Activated CD4-positive, alpha-beta T cell treated with anti-CD3 and anti-CD28 coated beads, Interleukin-2, amount 50 U/mL, for 16 hours (primary cell): Measurements from ENCODE around the gene CPNE4.

Source experiments
- DNase-seq: peaks from one replicate; pipeline ENCODE4 v3.0.0-alpha.2; 2020

Gene CPNE4

DNA sequence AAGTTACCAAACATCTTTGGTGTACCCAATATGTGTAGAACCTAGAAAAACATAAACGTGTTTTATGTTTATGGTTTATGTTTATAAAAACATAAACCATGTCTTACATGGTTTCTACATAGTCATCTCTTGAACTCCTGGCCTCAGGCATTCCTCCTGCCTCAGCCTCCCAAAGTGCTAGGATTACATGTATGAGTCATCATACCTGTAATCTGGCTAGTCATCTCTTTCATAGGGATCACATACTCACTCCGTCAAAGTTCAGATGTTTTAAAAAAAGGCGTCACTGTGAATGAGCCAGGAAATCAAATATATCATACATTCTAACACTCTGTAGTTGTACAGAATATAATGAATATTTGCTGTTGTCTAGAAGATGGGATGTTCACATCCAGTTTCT lies 178.6 kb downstream of the CPNE4 start:
- no peak for DNase-seq

GRCh38 chr3:131850223-131850622 lies 184.6 kb downstream of the CPNE4 start:
- DNase-seq = no peak

DNA sequence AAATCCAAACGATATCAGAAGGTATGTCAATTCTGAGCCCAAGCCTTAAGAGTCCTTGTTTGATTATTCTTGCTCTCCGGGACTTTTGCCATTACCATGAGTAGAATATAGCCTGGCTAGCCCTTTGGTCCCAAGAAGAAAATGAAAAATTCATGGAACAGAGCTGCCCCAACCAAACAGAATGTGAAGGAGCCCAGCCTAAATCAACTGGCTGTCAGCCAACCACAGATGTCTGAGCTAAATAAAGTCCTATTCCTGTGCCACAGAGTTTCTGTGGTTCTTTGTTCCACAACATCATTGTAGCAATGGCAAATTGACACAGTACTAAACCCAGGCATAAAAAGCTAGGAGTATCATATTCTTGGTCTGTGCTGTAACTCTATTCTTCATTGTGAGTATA lies 185.2 kb downstream of the CPNE4 start:
- DNase-seq = no peak

DNA sequence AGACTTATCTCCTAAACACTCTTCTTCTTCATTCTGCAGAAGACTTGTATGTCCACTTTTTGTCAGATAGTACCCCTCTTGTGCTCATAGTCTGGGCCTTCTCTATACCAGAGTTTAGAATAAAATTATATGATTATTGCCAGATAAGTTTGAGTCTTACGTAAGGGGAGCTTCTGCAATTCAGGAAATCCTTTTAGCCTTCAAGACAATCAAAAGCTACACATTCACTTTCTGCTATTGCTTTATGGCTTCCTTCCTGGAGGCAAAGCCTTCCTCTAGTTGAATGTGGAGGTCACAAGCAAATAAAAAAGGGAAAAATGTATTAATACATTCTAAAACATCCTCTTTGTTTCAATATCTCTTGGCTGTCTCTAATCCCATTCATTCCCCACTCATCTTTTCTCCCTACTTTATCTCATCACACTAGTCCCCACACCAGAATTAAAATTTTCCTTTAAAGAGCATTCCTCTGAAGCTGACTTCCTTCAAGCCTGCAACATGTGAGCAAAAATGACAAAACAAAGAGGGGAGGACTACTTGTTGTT lies 186.8 kb downstream of the CPNE4 start:
- no peak for DNase-seq

DNA sequence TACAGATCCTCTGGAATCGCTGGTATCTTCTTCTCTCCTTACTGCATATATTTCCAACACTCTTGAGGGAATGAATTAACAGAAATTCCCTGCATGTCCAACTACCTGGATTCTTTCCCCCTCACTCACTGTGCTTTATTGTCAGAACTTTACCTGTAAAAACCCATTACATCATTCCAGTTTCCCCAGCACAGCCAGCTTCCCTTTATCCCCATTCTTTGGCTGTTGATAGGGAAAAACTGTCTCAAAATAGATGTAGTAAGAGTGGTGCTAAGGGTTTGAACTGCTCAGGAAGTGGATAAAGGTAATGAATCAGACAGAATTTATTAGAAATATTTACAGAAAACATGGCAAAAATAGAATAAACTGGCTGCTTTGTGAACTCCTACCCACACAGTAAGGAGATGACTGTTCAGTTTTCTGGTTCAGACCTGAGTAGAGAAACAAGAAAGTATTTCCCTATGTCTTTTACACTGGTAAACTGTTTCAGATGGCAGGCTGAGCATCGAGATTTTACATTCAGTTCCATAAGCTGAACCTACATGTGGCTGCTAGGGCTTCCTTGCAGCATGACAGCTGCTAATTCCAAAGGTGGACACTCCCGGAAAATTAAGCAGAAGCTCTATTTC lies 188.4 kb downstream of the CPNE4 start:
- no peak for DNase-seq

- no peak for DNase-seq
Observed at GRCh38 chr3:131843174-131843573, 191.6 kb downstream of the CPNE4 start.

DNA sequence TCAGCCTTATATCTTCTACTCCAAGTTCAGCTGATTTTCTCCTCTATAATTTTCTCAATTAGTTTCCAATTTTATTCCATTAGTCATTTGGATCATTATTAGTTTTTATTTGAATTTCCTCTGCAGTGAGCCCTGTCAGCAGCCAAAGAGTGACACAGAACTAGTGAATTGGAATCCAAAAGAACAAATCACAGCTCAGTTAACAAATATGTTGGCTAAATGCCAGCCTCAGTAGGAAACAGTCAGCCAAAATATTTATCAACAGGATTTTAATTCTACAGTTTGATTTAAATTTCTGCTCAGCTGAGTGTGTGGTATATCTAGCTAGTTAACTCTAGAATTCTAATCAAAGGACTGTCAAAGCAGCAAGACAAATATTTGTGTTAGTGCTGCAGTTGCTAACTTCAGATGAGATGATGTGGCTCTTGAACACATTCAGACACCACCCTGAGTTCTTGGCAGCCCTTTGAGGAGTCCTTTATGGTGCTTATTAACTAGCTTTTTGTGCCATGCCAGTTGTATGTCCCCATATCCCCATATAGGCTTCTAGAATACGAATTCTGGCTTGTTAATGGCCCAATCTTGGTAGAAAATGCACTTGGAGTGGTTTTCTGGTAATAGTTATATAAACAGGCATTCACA lies 194.5 kb downstream of the CPNE4 start:
- DNase-seq = no peak

- no peak for DNase-seq
Observed at GRCh38 chr3:131835906-131836305, 198.9 kb downstream of the CPNE4 start.

DNA sequence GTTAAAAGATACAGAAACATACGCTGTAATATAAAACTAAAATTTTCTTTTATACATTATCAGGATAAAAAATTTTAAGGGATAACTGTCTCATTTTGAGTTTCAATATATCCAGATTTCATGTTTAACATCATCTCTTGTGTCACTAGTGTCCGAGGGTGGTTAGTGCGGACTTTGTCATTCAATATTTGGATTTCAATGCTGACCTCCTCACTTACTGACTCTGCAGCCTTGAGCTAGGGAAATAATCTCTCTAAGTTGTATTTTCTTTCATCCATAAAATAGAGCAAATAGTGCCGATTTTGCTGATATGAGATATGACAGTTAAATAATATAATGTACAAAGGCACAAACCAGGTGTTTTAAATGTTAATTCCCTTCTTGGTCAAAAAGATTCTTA lies 203.2 kb downstream of the CPNE4 start:
- DNase-seq = no peak

- no peak for DNase-seq
Observed at GRCh38 chr3:131821191-131821762, 213.5 kb downstream of the CPNE4 start.

DNA sequence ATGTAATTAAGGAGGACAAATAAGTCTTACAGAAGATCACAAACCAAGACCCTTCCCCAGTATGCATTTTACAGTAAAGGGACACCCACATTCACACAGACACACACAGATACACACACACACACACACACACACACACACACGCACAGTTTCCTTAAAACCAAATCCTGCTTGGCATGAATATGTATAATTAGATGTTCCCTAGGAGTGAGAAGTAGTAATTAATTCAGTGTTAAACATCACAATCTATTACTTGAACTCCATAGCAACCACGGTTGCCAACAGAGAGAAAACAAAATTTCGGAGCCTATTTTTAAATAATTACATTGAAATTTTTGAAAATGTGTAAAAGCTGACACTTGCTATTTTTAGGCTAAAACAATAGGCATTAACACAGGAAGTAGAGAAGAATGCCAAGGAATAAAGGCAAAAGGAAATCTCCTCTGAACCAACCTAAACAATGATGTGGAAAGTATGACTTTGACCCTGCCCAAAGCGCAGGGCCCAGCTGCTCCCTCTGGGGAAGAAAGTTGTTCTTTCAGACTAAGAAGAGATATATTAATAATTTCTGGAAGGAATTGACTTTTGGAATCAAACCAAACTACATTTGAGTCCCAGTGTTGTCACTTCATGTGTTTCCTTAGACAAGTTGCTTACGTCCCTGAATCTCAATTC lies 215.3 kb downstream of the CPNE4 start:
- no peak for DNase-seq

GRCh38 chr3:131812433-131812832 lies 222.4 kb downstream of the CPNE4 start:
- DNase-seq = no peak

DNA sequence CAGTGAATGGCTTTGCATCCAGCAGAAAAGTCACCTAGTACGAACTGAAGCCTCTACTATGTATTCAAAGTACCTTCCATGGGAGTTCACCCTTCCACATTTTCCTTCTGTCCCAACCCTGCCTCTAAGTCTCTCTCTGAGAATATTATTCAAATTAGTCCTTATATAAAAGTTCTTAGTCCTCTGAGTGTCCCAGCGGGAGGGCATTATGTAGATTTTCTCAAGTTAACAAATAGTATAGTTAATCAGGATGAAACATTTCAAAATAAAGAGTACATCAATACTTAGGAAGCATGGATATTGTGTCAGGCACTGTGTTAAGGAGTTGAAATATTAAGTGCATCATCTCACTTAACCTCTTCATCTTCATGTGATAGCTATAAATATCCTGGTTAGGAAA lies 223.3 kb downstream of the CPNE4 start:
- no peak for DNase-seq

GRCh38 chr3:131807822-131808221 lies 227.0 kb downstream of the CPNE4 start:
- DNase-seq = no peak

DNA sequence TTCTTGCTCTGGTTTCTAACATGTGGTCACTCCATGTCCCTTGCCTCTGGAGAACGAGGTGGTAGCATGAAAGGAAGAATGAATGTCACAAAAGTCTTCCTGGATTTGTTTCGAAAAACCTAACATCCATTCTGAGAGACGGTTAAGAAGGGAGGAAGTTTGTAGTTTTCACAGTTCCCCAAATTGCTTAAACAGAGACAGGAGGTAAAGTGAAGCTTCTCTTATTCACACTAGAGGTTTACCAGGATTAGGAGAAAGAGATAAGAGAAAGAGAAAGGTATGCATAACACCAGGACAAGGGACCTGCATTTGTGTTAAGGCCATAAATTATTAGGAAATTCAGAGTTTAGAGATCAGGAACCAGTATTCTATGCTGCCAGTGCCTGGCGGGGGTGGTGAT lies 228.1 kb downstream of the CPNE4 start:
- DNase-seq = no peak

GRCh38 chr3:131804565-131805133 lies 230.2 kb downstream of the CPNE4 start:
- DNase-seq = no peak

GRCh38 chr3:131803113-131803512 lies 231.7 kb downstream of the CPNE4 start:
- no peak for DNase-seq

DNA sequence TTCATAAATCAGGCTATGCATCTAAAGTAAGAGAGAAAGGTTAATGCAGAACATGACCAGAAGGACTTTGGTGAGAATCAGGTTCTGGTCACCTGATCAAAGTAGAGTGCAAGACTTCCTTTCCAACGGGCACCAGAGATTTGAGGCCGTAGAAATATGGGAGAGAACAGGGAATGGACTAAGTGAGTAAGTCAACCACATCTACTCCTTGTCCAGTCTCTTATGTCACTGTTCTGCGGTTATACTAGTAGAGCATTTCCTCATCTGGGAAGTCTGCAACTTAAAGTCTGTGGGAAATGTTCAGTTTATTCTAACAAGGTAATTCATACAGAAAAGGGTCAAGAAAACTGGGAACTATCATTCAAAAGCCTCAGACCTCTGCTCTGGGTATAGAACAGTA lies 232.8 kb downstream of the CPNE4 start:
- DNase-seq = no peak

DNA sequence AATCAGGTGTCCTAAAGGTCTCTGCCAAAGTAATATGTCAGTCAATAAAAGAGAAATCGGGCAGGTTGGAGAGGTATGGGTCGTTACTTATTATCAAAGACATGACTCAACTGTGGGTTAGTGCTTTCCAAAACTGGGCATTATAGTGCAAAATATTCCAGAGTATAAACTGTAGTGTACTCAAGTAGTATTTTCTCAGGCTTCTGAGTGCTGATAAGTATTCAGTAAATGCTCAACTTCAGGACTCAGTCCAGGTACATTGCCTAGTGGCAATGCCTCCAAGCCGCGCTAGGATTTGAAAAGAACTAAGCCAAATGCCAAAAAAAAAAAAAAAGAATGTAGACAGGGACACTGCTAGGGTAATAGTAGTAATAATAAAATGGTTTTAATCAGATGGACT lies 233.2 kb downstream of the CPNE4 start:
- no peak for DNase-seq

DNA sequence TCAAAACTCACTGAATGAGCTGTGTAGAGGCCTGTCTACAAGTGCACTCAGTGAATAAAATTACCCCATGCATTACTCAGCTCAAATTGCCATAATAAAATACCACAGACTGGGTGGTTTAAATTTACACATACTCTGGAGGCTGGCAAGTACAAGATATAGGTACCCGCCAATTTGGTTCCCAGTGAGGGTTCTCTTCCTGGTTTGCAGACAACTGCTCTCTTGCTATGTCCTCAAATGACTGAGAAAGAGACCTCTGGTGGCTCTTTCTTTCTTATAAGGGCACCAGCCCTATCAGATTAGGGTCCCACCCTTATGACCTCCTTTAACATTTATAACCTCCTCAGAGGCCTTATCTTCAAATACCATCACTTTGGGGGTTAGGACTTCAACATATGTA lies 237.0 kb downstream of the CPNE4 start:
- no peak for DNase-seq

DNA sequence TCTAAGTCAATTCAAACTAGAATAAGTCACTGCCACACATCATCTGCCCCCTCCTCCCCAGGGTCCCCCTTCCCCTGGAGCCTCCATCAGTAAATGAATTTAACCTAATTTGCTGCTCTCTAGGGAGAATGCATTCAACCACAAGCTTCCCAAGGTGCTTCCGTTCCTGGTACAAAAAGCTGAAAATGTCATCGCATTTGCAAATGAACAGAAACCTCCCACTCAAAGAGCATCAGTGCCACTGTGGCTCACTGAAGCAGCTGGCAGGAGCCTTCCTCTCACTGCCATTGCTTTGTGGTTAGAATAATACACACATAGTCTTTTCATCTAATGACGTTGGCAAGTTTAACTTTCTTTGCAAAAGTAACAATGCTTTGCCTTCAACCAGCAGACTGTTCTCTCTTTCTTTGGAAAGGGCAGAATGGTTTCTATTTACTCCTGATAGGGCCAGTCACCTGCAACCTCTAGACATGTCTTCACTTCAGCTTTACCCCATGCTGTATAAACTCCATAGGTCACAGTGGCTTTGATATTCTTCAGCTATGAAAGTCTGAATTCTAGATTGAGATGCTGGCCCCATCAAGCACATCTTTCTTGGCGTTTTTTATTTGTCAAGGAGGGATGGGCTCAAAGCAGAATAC lies 238.1 kb downstream of the CPNE4 start:
- no peak for DNase-seq

GRCh38 chr3:131796111-131796510 lies 238.7 kb downstream of the CPNE4 start:
- no peak for DNase-seq
